ENCODE data around the gene FBXL13.
"Not testable (repeated sequence)": the region's sequence is repeated elsewhere in the genome, so short reads cannot be mapped to it uniquely, and the experiment has no call there.

FBXL13 gene

GRCh38 chr7:102983602-102984001 is 91.0 kb downstream of the FBXL13 start:
- DNase-seq (ENCODE audit: low read depth) = no peak

DNA sequence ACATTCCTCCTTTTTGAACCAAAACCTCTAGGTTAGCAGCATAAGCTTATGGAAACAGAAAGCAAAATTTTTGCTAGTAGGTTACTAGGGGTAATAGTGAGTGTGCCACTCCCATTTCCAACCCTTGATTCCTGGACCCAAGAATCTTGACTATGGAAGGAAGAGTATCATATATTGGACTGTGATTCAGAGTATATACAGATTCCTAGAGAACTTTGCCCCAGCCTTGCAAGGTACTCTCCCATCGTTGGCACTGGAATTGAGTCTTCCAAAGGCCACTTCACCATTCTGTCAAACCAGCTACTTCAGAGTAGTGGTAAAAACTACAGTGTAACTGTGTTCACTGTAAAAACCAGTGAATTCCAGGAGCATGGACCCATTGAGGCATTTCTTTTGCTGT is 92.4 kb downstream of the FBXL13 start:
- DNase-seq (ENCODE audit: low read depth) = no peak

DNA sequence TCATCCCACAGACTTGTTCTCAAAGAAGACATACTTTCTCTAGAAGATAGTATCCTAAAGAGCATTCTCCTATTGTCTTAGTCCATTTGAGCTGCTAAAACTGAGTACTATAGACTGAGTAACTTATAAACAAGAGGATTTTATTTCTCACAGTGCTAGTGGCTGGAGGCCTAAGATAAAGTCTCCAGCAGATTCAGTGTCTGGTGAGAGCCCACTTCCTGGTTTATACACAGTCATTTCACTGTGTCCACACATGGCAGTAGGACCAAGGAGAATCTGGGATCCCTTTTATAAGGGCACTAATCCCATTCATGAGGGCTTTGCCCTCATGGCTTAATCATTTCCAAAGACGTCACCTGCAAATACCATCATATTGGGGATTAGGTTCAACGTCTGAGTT is 93.1 kb downstream of the FBXL13 start:
- no peak for DNase-seq (ENCODE audit: low read depth)

GRCh38 chr7:102979670-102980069 is 94.9 kb downstream of the FBXL13 start:
- DNase-seq (ENCODE audit: low read depth) = no peak

GRCh38 chr7:102978284-102978683 is 96.3 kb downstream of the FBXL13 start:
- DNase-seq (ENCODE audit: low read depth) = peak; percentile 34

DNA sequence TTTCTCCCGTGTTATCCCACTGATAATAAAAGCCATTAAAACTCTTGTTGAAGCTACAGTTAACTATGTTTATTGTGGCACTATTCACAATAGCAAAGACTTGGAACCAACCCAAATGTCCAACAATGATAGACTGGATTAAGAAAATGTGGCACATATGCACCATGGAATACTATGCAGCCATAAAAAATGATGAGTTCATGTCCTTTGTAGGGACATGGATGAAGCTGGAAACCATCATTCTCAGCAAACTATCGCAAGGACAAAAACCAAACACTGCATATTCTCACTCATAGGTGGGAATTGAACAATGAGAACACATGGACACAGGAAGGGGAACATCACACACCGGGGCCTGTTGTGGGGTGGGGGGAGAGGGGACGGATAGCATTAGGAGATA is 97.0 kb downstream of the FBXL13 start:
- not testable (repeated sequence) for DNase-seq (ENCODE audit: low read depth)

DNA sequence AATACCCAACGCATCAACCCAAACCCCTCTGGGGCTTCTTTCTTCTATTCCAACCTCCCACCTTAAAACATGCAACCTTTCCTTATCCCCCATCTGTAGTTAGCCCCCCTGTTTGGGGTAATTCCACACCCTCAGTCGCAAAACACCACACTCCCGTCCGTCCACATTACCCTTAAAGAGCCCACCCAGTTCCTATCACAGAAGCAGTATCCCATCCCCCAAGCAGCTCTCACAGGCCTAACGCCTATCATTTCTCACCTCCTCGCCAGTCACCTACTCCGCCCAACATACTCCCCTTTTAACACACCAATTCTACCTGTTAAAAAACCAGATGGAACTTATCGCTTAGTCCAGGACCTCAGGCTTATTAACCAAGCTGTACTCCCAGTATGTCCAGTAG is 98.1 kb downstream of the FBXL13 start:
- no peak for DNase-seq (ENCODE audit: low read depth)

- no peak for DNase-seq (ENCODE audit: low read depth)
These were observed 98.7 kb downstream of the FBXL13 start for GRCh38 chr7:102975854-102976253.

- DNase-seq (ENCODE audit: low read depth) = no peak
These were observed 100.0 kb downstream of the FBXL13 start for GRCh38 chr7:102974366-102975236.

DNA sequence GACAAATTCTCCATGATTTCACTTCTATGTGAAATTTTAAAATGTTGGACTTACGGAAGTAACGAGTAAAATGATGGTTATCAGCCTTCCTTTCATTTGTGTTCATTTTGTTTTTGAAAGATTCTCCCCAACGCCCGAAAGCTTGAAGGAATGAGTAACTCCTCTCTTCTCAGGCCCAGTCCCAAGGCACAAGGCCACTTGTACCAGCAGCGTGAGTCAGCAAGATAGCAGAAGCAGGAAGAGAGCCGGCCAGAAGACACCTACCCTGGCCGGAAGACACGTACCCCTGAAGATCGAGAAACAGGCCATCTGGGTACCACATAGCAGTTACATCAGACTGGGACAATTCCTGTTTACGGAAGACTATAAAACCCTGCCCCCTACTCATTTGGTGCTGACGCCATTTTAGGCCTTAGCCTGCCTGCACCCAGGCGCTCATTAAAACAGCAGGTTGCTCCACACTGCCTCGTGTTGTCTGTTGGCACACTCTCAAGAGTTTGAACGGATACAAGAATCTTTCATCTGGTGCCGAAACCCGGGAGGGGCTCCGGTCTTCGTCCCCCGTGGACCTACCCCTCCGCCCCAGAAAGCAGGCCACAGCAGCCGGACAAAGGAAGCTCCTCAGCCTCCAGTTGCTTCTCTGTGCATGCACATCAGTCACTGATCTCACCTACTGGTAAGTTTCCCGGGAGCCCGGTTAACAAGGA is 101.3 kb downstream of the FBXL13 start:
- DNase-seq (ENCODE audit: low read depth) = no peak

DNA sequence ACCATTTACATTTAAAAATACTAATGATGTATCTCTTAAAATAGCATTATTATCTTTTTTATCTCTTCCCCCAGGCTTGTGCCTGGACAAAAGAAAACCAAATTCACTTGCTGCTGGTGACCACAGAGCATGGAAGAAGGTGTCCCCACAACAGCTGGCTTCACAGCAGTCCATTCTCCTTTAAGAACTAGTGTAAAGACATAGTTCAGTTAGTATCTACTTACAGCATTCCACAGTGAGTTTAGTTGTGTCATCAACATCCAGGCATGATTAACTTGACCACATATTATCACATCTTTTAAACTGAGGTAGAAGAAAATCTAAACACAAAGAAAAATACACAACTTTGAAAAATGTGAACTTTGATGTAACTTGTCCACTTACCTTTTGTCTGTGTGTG is 106.8 kb downstream of the FBXL13 start:
- no peak for DNase-seq (ENCODE audit: low read depth)

DNA sequence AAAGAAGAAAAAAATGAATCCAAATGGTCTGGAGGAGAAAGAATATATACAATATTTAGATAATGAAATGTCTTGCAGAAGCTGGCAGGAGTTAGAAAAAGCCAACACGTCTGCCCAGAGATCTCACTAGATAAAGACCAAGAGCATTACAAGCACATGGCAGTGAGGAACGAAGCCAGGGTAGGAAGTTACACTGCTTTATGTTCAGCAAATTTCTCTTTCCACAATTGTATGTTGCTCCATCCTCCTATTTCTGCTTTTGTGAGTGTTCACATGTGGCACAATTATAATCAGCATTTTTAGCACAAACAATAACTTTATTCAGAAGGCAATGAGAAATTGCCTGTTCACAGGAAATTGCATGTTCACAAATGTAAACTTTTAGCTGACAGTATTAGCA is 108.1 kb downstream of the FBXL13 start:
- no peak for DNase-seq (ENCODE audit: low read depth)

- DNase-seq (ENCODE audit: low read depth) = not testable (repeated sequence)
These were observed 112.6 kb downstream of the FBXL13 start for GRCh38 chr7:102961993-102962392.

- DNase-seq (ENCODE audit: low read depth) = not testable (repeated sequence)
These were observed 116.6 kb downstream of the FBXL13 start for GRCh38 chr7:102958004-102958403.

DNA sequence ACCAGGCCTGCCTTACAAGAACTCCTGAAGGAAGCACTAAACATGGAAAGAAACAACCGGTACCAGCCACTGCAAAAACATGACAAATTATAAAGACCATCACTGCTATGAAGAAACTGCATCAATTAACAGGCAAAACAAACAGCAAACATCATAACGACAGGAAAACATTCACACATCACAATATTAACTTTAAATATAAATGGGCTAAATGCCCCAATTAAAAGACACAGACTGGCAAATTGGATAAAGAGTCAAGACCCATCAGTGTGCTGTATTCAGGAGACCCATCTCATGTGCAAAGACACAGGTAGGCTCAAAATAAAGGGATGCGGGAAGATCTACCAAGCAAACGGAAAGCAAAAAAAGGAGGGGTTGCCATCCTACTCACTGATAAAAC is 120.2 kb downstream of the FBXL13 start:
- not testable (repeated sequence) for DNase-seq (ENCODE audit: low read depth)

DNA sequence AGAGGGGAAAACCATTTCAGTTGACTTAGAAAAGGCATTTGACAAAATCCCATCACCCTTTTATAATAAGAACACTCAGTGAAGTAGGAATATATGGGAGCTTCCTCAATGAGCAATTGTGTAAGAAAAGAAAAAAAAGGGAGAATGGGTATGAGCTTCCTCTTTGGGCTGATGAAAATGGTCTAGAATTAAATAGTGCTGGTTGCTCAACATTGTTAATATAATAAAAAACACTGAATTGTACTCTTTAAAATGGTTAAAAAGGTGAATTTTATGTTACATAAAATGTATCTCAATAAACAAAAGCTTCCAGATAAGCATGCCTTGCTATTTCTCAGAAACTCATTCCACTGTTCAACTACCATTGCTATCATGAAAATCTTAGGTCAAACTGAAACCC is 121.2 kb downstream of the FBXL13 start:
- no peak for DNase-seq (ENCODE audit: low read depth)

DNA sequence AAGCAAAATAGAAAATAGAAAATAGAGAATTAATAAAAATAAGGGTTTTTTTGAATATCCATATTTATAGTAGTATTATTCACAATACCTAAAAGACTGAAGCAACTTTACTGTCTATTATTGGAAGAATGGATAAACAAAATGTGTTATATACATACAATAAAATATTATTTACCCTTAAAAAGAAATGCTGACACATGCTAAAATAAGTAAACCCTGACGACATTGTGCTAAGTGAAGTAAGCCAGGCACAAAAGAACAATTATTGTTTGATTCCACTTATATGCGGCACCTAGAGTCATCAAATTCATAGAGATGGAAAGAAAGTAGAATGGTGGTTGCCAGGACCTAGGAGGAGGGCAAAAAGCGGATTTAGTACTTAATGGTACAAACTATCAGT is 122.8 kb downstream of the FBXL13 start:
- no peak for DNase-seq (ENCODE audit: low read depth)

DNA sequence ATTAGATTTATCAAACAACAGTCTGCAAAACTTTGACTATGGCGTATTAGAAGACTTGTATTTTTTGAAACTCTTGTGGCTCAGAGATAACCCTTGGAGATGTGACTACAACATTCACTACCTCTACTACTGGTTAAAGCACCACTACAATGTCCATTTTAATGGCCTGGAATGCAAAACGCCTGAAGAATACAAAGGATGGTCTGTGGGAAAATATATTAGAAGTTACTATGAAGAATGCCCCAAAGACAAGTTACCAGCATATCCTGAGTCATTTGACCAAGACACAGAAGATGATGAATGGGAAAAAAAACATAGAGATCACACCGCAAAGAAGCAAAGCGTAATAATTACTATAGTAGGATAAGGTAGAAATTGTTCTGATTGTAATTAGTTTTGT is 130.4 kb downstream of the FBXL13 start:
- no peak for DNase-seq (ENCODE audit: low read depth)

DNA sequence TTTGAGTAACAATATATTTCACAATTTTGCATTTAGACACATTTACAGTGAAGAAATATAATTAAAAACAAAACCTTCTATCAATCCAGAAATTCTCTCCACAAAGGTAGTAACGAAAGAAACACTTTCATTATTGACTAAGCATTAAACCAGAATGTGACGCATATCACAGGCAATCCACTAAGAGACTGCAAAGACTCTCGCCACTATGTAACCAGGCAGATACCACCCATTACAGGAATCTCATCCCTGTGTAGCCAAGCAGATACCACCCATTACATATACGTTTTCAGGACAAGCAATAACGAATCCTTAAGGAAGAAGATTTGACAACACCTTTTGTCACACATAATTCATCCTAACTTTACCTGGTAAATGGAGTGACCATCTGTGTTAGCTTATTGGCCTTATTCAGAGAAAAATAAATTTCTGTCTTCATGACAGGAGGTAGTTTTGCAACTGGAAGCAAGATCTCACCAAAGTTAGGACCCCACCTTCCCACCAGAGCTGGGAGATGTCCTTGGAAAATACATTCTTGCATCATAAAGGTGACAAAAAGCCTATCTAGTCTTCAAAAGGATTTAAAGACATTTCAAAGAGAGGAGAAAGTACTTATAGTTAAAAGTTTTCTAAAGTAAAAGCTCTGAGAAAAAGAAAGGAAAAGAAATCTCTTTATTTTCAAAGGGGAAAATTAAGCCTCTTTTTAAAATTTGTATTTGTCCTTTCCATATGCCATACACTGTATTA is 131.0 kb downstream of the FBXL13 start:
- DNase-seq (ENCODE audit: low read depth) = no peak

GRCh38 chr7:102942868-102943267 is 131.7 kb downstream of the FBXL13 start:
- DNase-seq (ENCODE audit: low read depth) = no peak

DNA sequence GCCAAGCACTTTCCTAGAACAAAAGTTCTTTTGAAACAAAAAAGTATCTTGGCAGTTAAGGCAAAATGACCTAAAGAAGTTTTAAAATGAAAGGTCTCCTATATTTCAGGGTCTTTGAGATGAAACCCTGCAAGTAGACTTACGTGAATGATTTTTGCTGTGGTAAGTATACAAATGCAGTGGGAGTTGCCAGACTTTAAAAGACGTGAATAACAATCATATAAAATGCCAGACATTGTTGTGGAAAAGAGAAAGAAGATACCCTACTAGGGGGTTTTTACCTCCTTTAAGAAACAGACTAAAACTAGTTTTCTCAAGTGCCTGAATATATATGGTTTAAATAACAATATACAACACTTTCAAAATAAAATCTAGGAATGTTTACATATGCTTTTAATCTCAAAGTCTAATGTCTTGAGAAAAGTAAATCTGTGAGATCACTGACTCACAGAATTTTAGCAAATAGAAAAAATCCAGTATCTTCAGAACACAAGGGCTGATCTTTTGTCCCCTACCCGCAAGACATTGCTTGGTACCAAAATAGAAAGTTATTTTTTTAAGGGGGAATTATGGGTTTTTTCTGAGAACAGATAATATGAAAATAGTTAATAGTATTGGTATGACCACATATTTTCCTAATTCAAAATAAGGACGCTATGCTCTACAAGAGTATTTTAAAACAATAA is 132.3 kb downstream of the FBXL13 start:
- no peak for DNase-seq (ENCODE audit: low read depth)

DNA sequence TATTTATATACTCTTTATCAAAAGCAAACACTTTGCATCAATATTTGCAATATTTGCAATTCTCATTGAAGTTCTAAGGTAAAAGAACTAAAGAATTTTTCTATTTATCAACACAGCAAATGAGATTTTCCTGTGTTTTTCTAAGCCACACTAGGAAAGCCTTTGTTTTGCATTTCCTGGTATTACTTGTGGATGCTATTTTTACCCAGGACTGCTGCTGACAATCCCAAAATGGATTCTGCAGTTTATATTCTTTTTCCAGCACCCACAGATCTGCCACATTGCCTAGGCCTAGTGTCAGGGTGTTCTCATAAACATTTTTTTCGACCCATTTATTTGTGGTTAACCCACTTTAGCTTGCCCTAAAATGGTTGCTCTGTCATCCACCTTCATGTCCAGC is 135.9 kb downstream of the FBXL13 start:
- DNase-seq (ENCODE audit: low read depth) = no peak

Data from fibroblast of the conjunctiva (primary cell).